Common myeloid progenitor, CD34-positive (primary cell): ENCODE results near the gene HTRA3.

Experiments
- CTCF ChIA-PET: fragments of 350-600 bp; sonication (Branson Sonifier 250); formaldehyde crosslinking; loops from one replicate; lab custom pipeline; 2021; ENCODE audit warnings: antibody characterized with exemption; lab: Charles Lee
- POLR2A ChIA-PET: fragments of 350-600 bp; sonication (Branson Sonifier 250); formaldehyde crosslinking; loops from one replicate; lab custom pipeline; 2021; ENCODE audit warnings: antibody characterized with exemption; lab: Charles Lee
- DNase-seq, 3 donors: peaks; one replicate each; pipeline versions ENCODE4 v3.0.0 to v3.0.0-alpha.2; 2013
- H3K27ac ChIP-seq, 2 experiments: 1 replicate in 1 of 2; 2 replicates in 1 of 2; pipeline ENCODE4 v1.7.0; 2013; ENCODE audit warnings: inconsistent platforms in 2 of 2, low read length in 2 of 2, mild to moderate bottlenecking in 2 of 2, low read depth in 1 of 2, moderate library complexity in 1 of 2; ENCODE audit not compliant: severe bottlenecking in 2 of 2, insufficient read depth in 1 of 2, poor library complexity in 1 of 2
- H3K27me3 ChIP-seq, 5 experiments: replicated peaks in 2 of 5; 1 replicate in 3 of 5; 2 replicates in 2 of 5; pipeline versions ENCODE4 v1.6.1 to v1.7.0; 2013; ENCODE audit warnings: low read length in 4 of 5, mild to moderate bottlenecking in 2 of 5, moderate library complexity in 2 of 5, inconsistent platforms in 1 of 5; ENCODE audit not compliant: insufficient read depth in 5 of 5, control insufficient read depth in 4 of 5
- H3K36me3 ChIP-seq, 4 experiments: 1 replicate in 2 of 4; 2 replicates in 2 of 4; pipeline versions ENCODE4 v1.6.1 to v1.7.0; 2013; ENCODE audit warnings: low read length in 3 of 4, control low read depth in 1 of 4, mild to moderate bottlenecking in 1 of 4; ENCODE audit not compliant: control insufficient read depth in 4 of 4, insufficient read depth in 4 of 4
- H3K4me1 ChIP-seq, 4 experiments: 1 replicate in 3 of 4; 2 replicates in 1 of 4; pipeline versions ENCODE4 v1.6.1 to v1.7.1; 2013; ENCODE audit warnings: low read length in 3 of 4, mild to moderate bottlenecking in 3 of 4, control low read depth in 1 of 4, inconsistent platforms in 1 of 4, moderate library complexity in 1 of 4; ENCODE audit not compliant: control insufficient read depth in 4 of 4, insufficient read depth in 4 of 4; ENCODE audit errors: control extremely low read depth in 1 of 4
- H3K4me3 ChIP-seq, 7 experiments: 1 replicate in 4 of 7; 2 replicates in 3 of 7; pipeline versions ENCODE4 v1.5.1 to v1.7.0; 2013; ENCODE audit warnings: mild to moderate bottlenecking in 7 of 7, low read length in 6 of 7, moderate library complexity in 6 of 7, inconsistent platforms in 2 of 7, low read depth in 2 of 7, control low read depth in 1 of 7; ENCODE audit not compliant: insufficient read depth in 4 of 7, control insufficient read depth in 1 of 7; ENCODE audit errors: extremely low read depth in 1 of 7
- H3K9me3 ChIP-seq, 5 experiments: 1 replicate in 4 of 5; 2 replicates in 1 of 5; pipeline versions ENCODE4 v1.6.1 to v1.7.1; 2013; ENCODE audit warnings: low read length in 4 of 5, mild to moderate bottlenecking in 2 of 5, inconsistent platforms in 1 of 5, low read depth in 1 of 5, moderate library complexity in 1 of 5; ENCODE audit not compliant: control insufficient read depth in 4 of 5, insufficient read depth in 2 of 5; ENCODE audit errors: control extremely low read depth in 1 of 5
- whole genome bisulfite sequencing: methylation state at CpG from one replicate; pipeline ENCODE4 v1.1.5; 2013; ENCODE audit not compliant: insufficient coverage; 5-methylcytosine and 5-hydroxymethylcytosine counted together

The HTRA3 gene

DNA sequence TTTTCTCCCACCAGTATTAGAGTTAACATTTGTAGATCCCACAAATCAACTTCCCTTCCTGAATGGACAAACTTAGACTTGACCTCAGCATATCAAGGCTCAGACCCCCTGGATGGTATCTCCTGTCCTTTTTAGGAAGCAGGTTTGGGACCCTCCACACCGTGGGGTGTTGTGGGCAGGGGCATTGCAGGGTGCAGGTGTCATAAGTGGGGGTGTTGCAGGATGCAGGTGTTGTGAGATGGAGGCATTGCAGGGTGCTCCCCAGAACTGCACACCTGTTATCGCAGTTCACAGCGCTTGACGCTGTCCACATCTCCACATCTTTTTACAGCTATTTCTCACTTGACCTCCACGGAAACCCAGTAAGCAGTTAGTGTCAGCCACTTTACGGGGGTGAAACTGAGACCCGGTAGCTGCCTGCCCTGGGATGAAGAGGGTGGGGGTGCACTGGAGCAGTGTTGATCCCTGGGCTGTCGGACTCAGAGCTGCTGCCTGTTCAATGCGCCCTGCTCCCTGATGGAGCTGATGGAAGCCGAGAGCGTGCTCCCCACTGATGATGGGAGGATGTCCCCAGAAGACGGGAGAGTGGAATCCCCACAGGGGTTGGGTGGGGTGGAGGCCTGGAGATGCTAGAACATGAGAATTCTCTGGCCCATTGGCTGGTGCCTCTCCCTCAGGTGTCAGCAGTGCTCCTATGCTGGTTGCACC lies 45.1 kb upstream of the HTRA3 start:
- H3K27me3 ChIP-seq: no peaks in the 10 kb centered on the region
- CTCF ChIA-PET: interaction anchor here (1.0 to 5.7 kb wide), 12 partner anchors 8 to 204 kb away, joined by 3 to 52 read pairs (median 7); partner anchors contain the start of gene SH3TC1
- no peak overlapping the region for H3K27ac ChIP-seq
- H3K4me1 ChIP-seq: peaks cover 14 to 91% (median 83%) of the 10 kb centered on the region in 4 experiments
- peak overlapping the region in 2 of 7 experiments; percentile 12 to 23 for H3K4me3 ChIP-seq
- POLR2A ChIA-PET: interaction anchor here (1.4 to 1.5 kb wide), 2 partner anchors 23 to 33 kb away, joined by 3 to 4 read pairs; no protein-coding TSS in a partner anchor
- DNase-seq: no peak
- no peaks in the 10 kb centered on the region for H3K9me3 ChIP-seq
- 50% methylated on average over 10 of the region's 12 CpGs for WGBS
- peaks cover 0 to 76% (median 38%) of the 10 kb centered on the region in 4 experiments for H3K36me3 ChIP-seq

DNA sequence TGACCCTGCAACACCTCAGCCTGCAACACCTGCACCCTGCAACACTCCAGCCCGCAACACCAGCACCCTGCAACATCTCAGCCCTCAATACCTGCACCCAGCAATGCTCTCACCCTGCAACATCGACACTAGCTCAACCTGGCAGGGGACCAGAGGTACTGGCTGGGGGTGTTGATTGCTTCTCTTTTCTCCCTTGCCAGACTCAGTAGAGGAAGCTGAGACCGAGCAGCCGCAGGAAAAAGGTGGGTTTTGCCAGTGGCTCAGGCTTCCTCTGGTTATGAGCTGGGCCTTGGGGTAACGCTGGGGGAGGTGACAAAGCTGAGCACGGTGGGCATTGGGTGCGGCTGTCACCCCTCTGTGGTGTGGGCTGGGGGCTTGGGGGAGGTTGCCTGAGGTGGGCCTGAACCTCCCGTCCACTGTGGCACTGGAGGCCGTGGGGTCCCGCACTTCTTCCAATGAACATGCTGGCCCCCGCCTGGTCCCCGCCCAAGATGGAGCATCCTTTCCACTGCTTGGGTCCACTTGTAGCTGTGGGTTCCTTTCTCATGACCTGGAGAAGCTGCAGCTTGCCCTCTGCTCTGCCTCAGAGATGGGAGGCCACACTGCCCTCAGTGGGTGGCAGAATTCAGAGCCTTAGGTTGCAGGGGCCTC lies 44.5 kb upstream of the HTRA3 start:
- CTCF ChIA-PET: interaction anchor here (0.9 to 5.7 kb wide), 13 partner anchors 9 to 204 kb away, joined by 3 to 52 read pairs (median 6); partner anchors contain the start of gene SH3TC1
- H3K4me3 ChIP-seq: peak overlapping the region in 2 of 7 experiments; percentile 12 to 23
- H3K4me1 ChIP-seq: peaks cover 14 to 90% (median 85%) of the 10 kb centered on the region in 4 experiments
- no peaks in the 10 kb centered on the region for H3K9me3 ChIP-seq
- no peaks in the 10 kb centered on the region for H3K27me3 ChIP-seq
- 9% methylated on average over 10 of the region's 12 CpGs for WGBS
- POLR2A ChIA-PET: interaction anchor here (0.6 to 1.5 kb wide), 2 partner anchors 34 to 203 kb away, joined by 3 to 4 read pairs; no protein-coding TSS in a partner anchor
- H3K27ac ChIP-seq: no peak overlapping the region
- DNase-seq: peak; percentile 77 to 95 (median 95)
- H3K36me3 ChIP-seq: peaks cover 0 to 70% (median 32%) of the 10 kb centered on the region in 4 experiments

DNA sequence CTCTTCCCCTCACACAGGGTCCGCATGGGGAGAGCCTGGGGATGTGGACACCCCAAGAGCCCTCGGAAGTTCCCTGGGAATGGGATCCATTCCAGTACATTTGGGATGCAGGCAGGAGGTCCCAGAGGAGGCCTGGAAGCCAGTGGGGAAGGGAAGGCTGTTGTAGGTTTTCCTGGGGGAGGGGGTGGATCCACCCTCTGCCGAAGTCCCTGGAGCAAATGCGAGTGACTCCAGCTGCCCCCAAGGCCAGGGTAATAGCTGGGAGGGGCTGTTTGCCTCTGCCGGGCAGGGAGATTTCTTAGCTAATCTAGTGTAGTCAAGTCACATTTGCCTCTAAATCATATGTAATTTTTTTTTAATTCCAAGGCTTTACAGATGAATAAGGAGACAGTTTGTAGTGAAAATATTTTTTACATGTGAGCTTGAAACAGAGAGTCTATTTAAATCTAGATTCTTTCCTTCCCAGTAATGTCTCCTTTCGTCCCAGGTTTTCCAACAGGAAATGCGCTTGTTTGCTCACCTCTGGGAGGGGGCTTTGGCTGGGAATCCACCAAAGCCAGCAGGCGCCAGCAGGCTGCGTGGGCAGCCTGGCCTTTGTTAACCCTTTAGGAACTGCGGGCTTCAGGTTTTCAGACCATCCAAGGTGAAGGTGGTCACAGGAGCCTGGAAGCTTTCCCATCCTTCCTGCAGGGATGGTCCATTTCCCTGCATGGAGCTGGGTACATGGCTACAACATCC lies 43.7 kb upstream of the HTRA3 start:
- no peak overlapping the region for H3K27ac ChIP-seq
- no peaks in the 10 kb centered on the region for H3K9me3 ChIP-seq
- POLR2A ChIA-PET: interaction anchor here (0.6 to 1.5 kb wide), 5 partner anchors 10 to 330 kb away, joined by 3 to 4 read pairs (median 3); no protein-coding TSS in a partner anchor
- peak overlapping the region in 2 of 7 experiments; percentile 1 to 14 for H3K4me3 ChIP-seq
- H3K36me3 ChIP-seq: peaks cover 0 to 63% (median 28%) of the 10 kb centered on the region in 4 experiments
- H3K4me1 ChIP-seq: peaks cover 14 to 83% (median 79%) of the 10 kb centered on the region in 4 experiments
- no peaks in the 10 kb centered on the region for H3K27me3 ChIP-seq
- 80% methylated on average over 6 of the region's 10 CpGs for WGBS
- CTCF ChIA-PET: interaction anchor here (0.9 to 5.7 kb wide), 18 partner anchors 9 to 177 kb away, joined by 3 to 52 read pairs (median 6); partner anchors contain the start of gene SH3TC1
- DNase-seq: no peak

DNA sequence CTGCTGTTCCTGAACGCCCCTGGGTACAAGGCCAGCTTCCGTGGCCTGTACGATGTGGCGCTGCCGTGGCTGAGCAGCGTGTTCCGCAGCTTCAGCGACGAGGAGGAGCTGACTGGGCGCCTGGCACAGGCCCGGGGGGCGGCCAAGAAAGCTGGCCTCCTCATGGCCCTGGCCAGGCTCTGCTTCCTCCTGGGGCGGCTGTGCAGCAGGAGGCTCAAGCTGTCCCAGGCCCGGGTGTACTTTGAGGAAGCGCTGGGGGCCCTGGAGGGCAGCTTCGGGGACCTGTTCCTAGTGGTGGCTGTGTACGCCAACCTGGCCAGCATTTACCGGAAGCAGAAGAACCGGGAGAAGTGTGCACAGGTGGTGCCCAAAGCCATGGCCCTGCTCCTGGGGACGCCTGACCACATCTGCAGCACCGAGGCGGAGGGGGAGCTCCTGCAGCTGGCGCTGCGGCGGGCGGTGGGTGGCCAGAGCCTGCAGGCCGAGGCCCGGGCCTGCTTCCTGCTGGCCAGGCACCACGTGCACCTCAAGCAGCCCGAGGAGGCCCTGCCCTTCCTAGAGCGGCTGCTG lies 42.3 kb upstream of the HTRA3 start:
- no peaks in the 10 kb centered on the region for H3K27me3 ChIP-seq
- H3K4me3 ChIP-seq: peak overlapping the region in 1 of 7 experiments; percentile 19
- peaks cover 8 to 69% (median 67%) of the 10 kb centered on the region in 4 experiments for H3K4me1 ChIP-seq
- ChIA-PET POLR2A (interaction anchor here (0.5 to 1.4 kb wide), 6 partner anchors 10 to 74 kb away, joined by 3 to 4 read pairs (median 3); partner anchors contain the start of gene SH3TC1), CTCF (interaction anchor here (0.7 to 5.7 kb wide), 17 partner anchors 10 to 176 kb away, joined by 3 to 52 read pairs (median 4); partner anchors contain the start of gene SH3TC1)
- H3K9me3 ChIP-seq: no peaks in the 10 kb centered on the region
- whole genome bisulfite sequencing: 26% methylated on average over 26 of the region's 31 CpGs
- peaks cover 0 to 70% (median 33%) of the 10 kb centered on the region in 4 experiments for H3K36me3 ChIP-seq
- peak in 2 of 3 donors; percentile 64 to 74 for DNase-seq
- H3K27ac ChIP-seq: no peak overlapping the region

DNA sequence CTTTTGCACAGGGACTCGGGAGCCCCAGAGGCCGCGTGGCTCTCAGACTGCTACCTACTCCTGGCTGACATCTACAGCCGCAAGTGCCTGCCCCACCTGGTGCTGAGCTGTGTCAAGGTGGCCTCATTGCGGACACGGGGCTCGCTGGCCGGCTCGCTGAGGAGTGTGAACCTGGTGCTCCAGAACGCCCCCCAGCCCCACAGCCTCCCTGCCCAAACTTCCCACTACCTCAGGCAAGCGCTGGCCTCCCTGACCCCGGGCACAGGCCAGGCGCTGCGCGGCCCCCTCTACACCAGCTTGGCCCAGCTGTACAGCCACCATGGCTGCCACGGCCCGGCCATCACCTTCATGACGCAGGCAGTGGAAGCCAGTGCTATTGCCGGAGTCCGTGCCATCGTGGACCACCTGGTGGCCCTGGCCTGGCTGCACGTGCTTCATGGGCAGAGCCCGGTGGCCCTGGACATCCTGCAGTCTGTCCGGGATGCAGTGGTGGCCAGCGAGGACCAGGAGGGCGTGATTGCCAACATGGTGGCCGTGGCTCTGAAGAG lies 41.7 kb upstream of the HTRA3 start:
- ChIA-PET CTCF (interaction anchor here (0.7 to 5.7 kb wide), 17 partner anchors 9 to 175 kb away, joined by 3 to 52 read pairs (median 4); partner anchors contain the start of gene SH3TC1), POLR2A (interaction anchor here (0.6 to 1.4 kb wide), 5 partner anchors 11 to 29 kb away, joined by 3 to 4 read pairs (median 3); partner anchors contain the start of gene SH3TC1)
- peaks cover 8 to 68% (median 64%) of the 10 kb centered on the region in 4 experiments for H3K4me1 ChIP-seq
- no peak overlapping the region for H3K4me3 ChIP-seq
- peaks cover 0 to 72% (median 33%) of the 10 kb centered on the region in 4 experiments for H3K36me3 ChIP-seq
- DNase-seq: no peak
- 85% methylated on average over 27 of the region's 27 CpGs for WGBS
- H3K9me3 ChIP-seq: no peaks in the 10 kb centered on the region
- no peak overlapping the region for H3K27ac ChIP-seq
- no peaks in the 10 kb centered on the region for H3K27me3 ChIP-seq
